ENCODE results near the gene PLEKHG7. TPM values are rescaled to one million over a fixed set of nuclear protein-coding genes. Genes with fewer than 3 reads are reported as not detected.
"Not testable (repeated sequence)": the region's sequence is repeated elsewhere in the genome, so short reads cannot be mapped to it uniquely, and the experiment has no call there.

Gene PLEKHG7
- total and polyA plus RNA-seq, 4 donors = 0.81 to 6.1 (median 3.1) TPM

DNA sequence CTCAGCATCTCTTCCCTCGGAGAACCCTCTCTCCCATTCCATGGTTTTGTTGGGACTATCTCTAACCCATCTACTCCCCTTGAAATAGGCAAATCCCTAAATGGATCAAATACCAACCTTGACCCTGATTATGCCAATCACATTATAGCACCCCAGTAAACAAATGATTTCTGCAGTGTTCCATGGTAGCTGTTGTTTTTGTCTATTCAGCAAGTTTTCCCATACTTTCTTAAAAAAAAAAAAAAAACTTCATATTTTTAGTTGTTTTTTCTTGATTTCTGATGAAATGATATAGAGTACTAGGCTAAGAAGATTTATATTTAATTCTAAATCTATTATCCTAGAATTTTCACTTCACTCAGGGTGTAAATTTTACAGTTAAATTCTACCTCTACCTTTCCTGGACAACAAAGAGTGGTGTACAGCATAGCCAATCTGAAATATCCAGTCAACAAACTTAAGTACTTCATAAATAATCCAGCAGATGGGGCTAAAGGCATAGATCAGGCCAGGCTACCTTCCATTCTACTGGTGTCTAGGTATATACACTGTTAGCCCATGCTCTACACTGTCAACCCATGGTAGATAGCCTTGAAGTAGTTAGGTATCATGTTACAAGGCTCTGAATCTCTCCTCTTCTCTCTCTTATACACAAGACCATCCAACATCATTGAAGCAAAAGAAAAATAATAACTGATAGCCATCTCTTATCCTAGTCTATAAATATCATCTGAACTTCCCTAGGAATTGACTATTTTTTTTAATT, 82.2 kb downstream of the PLEKHG7 start:
- ATAC-seq (ENCODE audit: insufficient read depth, low FRiP score) (peak; percentile 72), DNase-seq (peak in 2 of 3 donors; percentile 63 to 69)
- H3K4me1 ChIP-seq (ENCODE audit: control insufficient read depth in 5 of 5, insufficient read depth in 5 of 5, low read length in 5 of 5) = no peaks in the 10 kb centered on the region
- peaks cover 0 to 12% (median 3%) of the 10 kb centered on the region in 4 donors for H3K36me3 ChIP-seq (ENCODE audit: control insufficient read depth in 4 of 4, insufficient read depth in 4 of 4, low read length in 4 of 4)
- H3K9me3 ChIP-seq (ENCODE audit: control insufficient read depth in 4 of 4, insufficient read depth in 3 of 4, low read length in 3 of 4) = no peaks in the 10 kb centered on the region
- WGBS, 2 donors = 69 to 78% methylated on average over 1 of the region's 1 CpG
- no peak overlapping the region for H3K27ac ChIP-seq (ENCODE audit: low read depth in 1 of 2, low read length in 1 of 2)
- TF ChIP-seq, protein P1, sequence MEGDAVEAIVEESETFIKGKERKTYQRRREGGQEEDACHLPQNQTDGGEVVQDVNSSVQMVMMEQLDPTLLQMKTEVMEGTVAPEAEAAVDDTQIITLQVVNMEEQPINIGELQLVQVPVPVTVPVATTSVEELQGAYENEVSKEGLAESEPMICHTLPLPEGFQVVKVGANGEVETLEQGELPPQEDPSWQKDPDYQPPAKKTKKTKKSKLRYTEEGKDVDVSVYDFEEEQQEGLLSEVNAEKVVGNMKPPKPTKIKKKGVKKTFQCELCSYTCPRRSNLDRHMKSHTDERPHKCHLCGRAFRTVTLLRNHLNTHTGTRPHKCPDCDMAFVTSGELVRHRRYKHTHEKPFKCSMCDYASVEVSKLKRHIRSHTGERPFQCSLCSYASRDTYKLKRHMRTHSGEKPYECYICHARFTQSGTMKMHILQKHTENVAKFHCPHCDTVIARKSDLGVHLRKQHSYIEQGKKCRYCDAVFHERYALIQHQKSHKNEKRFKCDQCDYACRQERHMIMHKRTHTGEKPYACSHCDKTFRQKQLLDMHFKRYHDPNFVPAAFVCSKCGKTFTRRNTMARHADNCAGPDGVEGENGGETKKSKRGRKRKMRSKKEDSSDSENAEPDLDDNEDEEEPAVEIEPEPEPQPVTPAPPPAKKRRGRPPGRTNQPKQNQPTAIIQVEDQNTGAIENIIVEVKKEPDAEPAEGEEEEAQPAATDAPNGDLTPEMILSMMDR (IDR thresholded peaks at IDR 0.05; ENCODE audit: control extremely low read depth, extremely low read depth) = peak; percentile 59
- H3K9ac ChIP-seq (ENCODE audit: insufficient read depth in 1 of 2, low read length in 2 of 2) = no peak overlapping the region
- H3K4me3 ChIP-seq = no peak overlapping the region
- H3K27me3 ChIP-seq (ENCODE audit: control insufficient read depth in 3 of 3, insufficient read depth in 3 of 3, low read length in 2 of 3) = no peaks in the 10 kb centered on the region

- Histone ChIP-seq H3K9me3 (ENCODE audit: control insufficient read depth in 4 of 4, insufficient read depth in 3 of 4, low read length in 3 of 4) (no peaks in the 10 kb centered on the region), H3K27ac (ENCODE audit: low read depth in 1 of 2, low read length in 1 of 2) (no peak overlapping the region), H3K36me3 (ENCODE audit: control insufficient read depth in 4 of 4, insufficient read depth in 4 of 4, low read length in 4 of 4) (peaks cover 0 to 12% (median 3%) of the 10 kb centered on the region in 4 donors), H3K27me3 (ENCODE audit: control insufficient read depth in 3 of 3, insufficient read depth in 3 of 3, low read length in 2 of 3) (no peaks in the 10 kb centered on the region), H3K4me1 (ENCODE audit: control insufficient read depth in 5 of 5, insufficient read depth in 5 of 5, low read length in 5 of 5) (no peaks in the 10 kb centered on the region), H3K4me3 (no peak overlapping the region), H3K9ac (ENCODE audit: insufficient read depth in 1 of 2, low read length in 2 of 2) (no peak overlapping the region)
- no peak for ATAC-seq (ENCODE audit: insufficient read depth, low FRiP score)
- 92 to 98% methylated on average over 1 of the region's 1 CpG for WGBS, 2 donors
- DNase-seq = no peak
- TF ChIP-seq, protein P1 (IDR thresholded peaks at IDR 0.05; ENCODE audit: control extremely low read depth, extremely low read depth) = no peak
These were observed 82.8 kb downstream of the PLEKHG7 start for GRCh38 chr12:92785563-92785950.

DNA sequence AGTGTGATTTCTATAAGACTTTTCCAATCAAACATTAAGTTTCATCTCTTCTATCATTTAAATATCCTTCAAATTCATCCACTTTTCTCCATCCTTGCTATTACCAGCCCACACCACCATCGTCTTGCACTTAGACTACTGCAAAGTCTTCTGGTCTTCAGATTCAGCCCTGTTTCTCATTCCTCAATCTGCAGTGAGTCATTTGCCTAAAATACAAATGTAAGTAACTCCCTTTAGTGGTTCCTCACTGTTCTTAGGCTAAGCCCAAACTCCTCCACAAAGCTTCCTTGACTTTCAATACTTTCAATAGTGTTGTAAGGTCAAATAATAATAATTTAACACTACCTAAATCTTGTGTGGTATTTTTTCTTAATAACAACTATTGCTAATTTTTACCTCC, 83.3 kb downstream of the PLEKHG7 start:
- H3K4me3 ChIP-seq = no peak overlapping the region
- H3K27me3 ChIP-seq (ENCODE audit: control insufficient read depth in 3 of 3, insufficient read depth in 3 of 3, low read length in 2 of 3) = no peaks in the 10 kb centered on the region
- H3K9ac ChIP-seq (ENCODE audit: insufficient read depth in 1 of 2, low read length in 2 of 2) = no peak overlapping the region
- peaks cover 0 to 12% (median 3%) of the 10 kb centered on the region in 4 donors for H3K36me3 ChIP-seq (ENCODE audit: control insufficient read depth in 4 of 4, insufficient read depth in 4 of 4, low read length in 4 of 4)
- ATAC-seq (ENCODE audit: insufficient read depth, low FRiP score) (no peak), DNase-seq (no peak)
- no peaks in the 10 kb centered on the region for H3K4me1 ChIP-seq (ENCODE audit: control insufficient read depth in 5 of 5, insufficient read depth in 5 of 5, low read length in 5 of 5)
- TF ChIP-seq, protein P1 (IDR thresholded peaks at IDR 0.05; ENCODE audit: control extremely low read depth, extremely low read depth) = no peak
- 97% methylated on average over 1 of the region's 1 CpG for WGBS, 2 donors
- H3K9me3 ChIP-seq (ENCODE audit: control insufficient read depth in 4 of 4, insufficient read depth in 3 of 4, low read length in 3 of 4) = no peaks in the 10 kb centered on the region
- peak overlapping the region in 1 of 2 donors; percentile 21 for H3K27ac ChIP-seq (ENCODE audit: low read depth in 1 of 2, low read length in 1 of 2)

GRCh38 chr12:92794356-92794755, 91.6 kb downstream of the PLEKHG7 start:
- ATAC-seq (ENCODE audit: insufficient read depth, low FRiP score); H3K9me3 ChIP-seq (ENCODE audit: control insufficient read depth in 4 of 4, insufficient read depth in 3 of 4, low read length in 3 of 4); DNase-seq; H3K9ac ChIP-seq (ENCODE audit: insufficient read depth in 1 of 2, low read length in 2 of 2); H3K36me3 ChIP-seq (ENCODE audit: control insufficient read depth in 4 of 4, insufficient read depth in 4 of 4, low read length in 4 of 4); H3K27ac ChIP-seq (ENCODE audit: low read depth in 1 of 2, low read length in 1 of 2); H3K4me1 ChIP-seq (ENCODE audit: control insufficient read depth in 5 of 5, insufficient read depth in 5 of 5, low read length in 5 of 5); H3K4me3 ChIP-seq; H3K27me3 ChIP-seq (ENCODE audit: control insufficient read depth in 3 of 3, insufficient read depth in 3 of 3, low read length in 2 of 3): not testable (repeated sequence)
- 87 to 97% methylated on average over 5 of the region's 5 CpGs for WGBS, 2 donors

Measured in lung (tissue), 12 donors.